G401.6 (cell line): ENCODE results near the gene SLC7A10.

Source experiments
- FAIRE-seq: peaks from 2 replicates; lab custom pipeline; 2012; peaks lifted over from hg19 to GRCh38; lab: Jason Lieb, UNC

Gene SLC7A10

DNA sequence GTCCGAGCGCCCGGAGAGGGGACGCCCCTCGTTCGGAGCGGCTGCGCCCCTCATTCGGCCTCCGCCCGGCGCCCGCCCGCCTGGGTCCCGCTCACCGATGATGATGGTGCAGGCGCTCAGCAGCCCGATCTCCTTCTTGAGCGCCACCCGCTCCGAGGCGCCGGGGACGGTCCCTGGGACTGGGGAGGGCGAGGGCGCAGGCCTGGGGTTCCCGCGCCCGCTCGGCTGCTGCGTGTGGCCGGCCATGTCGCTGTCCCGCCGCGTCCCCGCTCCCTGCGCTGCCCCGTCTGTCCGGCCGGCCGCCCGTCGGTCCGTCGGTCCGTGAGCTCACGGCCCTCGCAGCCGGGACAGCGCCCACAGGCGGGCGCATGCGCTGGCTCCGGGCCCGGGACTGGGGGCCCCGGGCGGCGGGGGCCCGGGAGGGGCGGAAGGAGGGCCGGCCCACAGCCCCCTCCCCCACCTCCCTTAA lies at the start of gene SLC7A10:
Gene SLC7A10 (minus strand): TSS at position 393 of the 469 bp plus-strand sequence. CDS start 147 bp downstream, at position 246.
- FAIRE-seq: no peak

DNA sequence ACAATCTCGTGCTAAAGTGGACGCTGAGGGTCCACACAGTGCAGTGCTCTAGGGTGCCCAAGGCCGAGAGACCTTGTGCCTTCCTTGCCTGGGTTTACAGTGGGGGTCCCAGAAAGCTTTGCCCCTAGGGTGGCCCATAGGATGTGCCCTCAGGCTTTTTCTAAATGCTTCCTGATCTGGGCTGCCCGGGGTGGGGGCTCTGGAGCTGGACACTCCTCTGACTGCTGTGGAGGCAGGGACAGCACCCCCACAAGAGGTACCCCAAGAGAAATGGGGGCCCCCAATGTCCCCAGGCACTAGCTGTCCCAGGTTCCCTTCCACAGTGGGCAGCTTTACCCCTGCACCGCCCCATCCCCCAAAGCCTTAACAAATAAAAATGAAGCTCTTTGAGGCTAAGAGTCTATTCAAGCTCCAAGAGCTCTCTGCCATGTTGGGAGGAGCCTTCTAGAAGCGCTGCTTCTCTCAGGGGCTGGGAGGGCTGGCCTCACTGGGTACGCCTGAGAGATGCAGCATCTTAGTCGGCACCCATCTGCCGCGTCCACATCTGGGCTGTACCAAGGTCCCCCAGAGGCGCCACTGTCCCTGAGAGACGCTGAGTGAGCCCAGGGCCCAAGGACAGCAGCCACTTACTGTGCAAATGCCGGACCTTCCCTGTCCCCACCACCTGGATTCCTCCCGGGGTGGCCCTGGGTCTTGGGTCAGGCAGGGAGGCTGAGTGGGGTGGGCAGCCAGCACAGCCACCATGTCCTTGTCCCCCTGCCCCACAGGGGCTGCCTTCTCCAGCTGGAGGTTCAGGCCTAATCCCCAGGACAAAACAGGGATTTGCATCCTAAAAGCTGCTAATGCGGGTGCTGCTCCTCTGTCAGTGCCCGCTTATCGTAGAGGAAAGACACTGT lies 49.3 kb upstream of the SLC7A10 start:
- no peak for FAIRE-seq

DNA sequence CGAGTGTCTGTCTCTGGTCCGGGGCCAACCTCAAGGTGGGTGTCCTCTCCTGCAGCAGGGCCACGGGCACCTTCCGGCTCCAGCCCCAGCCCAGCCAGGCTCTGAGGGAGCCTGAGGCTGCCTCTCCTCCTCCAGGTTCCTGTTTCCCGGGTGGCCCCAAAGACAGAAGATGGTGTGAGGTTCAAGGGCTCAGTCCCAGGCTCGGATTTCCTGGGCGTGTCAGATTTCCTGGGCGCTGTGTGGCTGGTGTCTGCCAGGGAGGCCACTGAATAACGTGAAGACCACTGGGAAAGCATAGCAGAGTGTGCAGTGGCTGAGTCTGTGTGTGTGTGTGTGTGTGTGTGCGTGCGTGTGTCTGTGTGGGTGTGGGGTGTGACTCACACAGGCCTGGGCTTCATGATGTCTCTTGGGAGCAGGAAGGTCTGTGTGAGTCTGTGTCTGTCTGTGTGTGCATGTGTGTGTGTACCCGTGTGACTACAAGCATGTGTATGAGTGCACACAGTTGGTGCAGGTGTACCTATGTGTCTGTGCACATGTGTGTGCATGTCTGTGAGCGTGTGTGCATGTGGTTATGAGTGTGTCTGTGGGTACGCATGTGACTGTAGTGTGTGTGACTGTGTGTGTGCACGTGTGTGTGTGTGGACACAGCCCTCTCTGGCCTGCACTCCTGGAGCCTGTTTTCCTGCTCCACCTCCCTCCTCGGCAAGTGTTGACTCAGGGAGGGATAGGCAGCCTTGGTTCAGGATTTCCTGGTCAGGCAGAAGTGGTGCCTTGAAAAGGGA lies 48.4 kb upstream of the SLC7A10 start:
- FAIRE-seq: no peak

DNA sequence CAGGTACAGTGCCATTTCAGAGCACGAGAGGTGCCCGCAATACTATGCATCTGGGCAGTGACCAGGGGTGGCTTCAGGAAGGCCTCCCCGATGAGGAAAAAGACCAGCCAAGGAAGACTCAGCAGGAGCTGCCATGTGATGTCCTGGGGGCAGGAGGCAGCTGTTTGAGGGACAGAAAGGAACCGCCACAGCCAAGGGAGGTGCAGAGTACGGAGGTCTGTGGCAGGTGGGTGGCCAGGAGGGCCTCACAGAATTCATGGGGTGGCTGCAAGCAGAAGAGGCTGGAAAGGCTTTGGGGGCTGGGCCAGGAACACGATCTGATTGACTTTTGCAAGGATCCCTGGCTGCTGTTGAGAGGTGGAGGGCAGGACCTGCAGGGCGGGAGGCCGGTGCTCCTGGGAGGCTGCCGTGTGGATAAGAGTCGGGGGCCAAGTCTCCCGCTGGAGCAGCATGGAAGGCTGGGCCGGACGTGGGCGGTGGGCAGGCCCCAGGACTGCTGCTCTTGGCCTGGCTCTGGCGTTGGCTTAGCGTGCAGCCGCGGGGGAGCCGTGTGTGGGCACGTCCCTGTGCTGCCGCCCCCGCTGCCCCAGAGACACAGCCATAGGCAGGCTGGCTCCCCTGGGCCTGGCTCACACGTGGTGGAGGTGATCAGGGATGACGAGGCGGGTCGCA lies 47.6 kb upstream of the SLC7A10 start:
- no peak for FAIRE-seq

DNA sequence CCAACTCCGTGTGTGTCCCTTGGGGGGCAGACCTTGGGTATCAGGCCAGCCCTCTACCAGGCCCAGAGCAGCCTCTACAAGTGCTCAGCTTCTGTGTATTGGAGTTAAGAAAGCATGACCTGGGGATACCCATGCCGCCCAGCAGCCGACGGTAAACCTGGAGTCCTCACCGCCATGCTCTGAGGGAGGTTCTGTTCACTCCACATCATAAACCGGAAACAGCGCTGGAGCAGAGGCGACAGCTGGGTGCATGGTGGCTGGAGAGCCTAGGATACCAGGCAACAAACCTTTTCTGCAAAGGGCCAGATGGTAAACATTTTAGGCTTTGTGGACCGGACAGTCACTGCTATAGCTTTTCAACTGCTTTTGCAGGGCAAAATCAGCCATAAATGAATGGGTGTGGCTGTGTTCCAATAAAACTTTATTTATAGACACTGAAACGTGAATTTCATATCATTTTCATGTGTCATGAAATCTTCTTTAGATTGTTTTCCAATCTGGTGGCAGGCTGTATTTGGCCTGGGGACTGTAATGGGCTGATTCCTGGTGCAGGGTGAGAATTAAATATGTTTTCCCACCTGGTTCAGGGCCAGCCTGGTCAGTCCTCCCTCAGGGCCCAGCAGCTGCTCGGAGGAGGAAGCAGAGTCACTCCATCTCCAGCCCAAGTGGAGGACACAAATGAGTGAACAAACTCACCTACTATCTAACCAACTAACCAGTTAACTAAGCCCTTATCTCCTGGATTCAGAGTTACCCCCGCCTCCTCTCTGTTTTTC lies 45.8 kb upstream of the SLC7A10 start:
- no peak for FAIRE-seq

DNA sequence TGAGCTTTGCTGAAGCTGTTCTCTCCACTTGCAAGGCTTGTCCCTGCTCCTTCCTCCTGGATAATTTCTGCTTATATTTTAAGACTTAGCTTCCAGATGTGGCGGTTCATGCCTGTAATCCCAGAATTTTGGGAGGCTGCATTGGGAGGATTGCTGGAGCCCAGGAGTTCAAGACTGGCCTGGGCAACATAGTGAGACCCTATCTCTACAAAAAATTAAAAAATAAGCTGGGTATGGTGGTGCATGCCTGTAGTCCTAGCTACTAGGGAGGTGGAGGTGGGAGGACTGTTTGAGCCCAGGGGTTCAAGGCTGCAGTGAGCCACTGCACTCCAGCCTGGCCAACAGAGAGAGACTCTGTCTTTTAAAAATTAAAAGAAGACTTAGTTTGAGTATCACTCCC lies 45.1 kb upstream of the SLC7A10 start:
- no peak for FAIRE-seq

DNA sequence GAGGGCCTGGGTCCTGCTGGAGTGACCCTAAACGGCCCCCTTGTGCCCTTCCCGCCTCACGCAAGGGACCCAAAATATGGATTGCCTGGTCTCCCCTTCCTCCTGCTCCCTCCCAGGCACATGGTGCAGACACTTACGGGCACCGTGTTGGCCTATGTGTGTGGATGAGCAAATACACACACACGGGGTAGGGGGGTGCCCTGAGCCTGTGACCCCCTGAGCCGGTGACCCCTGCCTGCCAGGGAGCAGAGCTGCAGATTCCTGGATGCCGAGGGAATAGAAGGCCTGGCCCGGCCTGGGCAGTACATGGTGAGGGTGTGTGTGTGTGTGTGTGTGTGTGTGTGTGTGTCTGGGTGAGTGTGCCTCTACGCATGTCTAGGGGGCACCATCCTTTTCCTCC lies 43.4 kb upstream of the SLC7A10 start:
- FAIRE-seq: no peak

DNA sequence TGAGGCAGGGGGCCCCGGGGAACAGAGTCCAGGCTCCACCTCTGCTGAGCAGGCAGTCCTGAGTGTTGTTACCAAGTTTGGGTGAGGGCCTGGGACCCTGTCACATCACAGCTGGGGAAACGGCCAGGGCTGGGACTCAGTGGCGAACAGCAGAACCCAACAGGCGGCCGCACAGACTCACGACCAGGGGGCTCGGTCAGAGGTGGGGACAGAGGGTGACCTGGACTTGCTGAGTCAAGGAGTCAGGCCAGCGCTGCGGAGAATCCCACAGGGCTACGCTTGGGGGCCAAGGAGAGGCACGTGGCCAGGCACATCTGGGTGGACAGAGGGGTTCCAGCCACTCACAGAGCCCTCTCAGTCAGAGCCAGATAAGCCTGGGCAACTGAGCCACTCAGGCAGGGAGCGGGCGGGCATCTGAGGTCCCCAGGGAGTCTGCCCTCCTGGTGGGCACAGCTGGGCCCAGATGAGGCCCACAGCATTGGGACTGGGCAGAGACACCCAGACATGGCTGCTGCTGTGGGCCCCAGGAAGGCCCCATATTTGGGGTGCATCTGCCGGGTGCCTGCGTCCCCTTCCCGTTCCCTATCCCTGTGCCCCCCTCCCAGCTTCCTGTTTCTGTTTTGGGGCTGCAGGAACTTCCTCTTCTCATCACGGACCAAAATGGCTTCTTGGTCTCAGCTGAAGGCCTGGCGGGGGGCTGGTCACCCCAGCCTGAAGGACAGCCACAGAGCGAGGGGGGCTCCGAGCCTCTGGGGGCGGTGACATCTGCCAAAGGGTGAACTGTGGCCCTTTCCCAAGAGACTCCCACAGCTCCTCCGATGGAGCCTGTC lies 42.7 kb upstream of the SLC7A10 start:
- FAIRE-seq: no peak

DNA sequence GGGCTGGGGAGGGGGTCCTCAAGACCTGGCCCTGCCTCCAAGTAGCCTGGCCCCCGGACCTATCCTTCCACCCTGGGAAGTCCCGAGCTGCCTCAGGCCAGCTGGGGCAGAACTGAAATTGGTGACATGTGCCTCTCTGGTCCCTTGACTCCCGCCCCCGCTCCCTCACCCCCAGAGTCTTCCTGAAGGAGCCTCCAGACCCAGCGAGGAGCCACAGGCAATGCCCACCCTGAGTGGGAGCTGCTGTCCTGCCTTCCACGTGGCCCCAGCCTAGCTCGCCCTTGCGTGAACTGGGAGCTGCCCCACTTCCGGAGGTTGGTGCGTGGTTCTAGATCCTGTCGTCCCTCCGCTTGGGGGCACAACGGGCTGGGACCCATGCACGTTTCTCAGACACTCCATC lies 42.1 kb upstream of the SLC7A10 start:
- no peak for FAIRE-seq

DNA sequence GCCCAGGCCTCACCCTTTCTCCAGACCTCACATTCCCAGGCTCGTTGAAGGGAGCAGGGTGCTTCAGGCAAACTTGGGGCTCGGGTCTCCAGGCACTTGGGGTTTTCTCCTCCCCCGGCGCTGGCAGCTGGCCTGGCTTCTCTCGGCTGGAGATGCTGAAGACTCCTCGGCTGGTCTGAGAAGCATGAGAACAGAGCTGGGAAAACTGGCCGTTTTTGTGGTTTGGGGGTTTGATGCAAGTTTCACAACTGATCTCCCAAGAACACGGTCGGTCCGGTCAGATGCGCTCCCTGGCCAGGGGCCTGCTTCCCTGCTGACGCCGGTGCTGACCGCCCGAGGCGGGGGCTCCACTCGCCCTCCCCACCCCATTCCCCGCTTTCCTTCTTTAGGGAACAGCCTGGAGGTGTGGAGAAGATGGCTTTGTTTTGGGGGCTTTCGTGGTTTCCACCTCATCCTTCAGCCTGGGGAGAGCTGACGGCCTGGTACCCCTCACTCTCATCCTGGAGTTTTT lies 41.4 kb upstream of the SLC7A10 start:
- FAIRE-seq: no peak

DNA sequence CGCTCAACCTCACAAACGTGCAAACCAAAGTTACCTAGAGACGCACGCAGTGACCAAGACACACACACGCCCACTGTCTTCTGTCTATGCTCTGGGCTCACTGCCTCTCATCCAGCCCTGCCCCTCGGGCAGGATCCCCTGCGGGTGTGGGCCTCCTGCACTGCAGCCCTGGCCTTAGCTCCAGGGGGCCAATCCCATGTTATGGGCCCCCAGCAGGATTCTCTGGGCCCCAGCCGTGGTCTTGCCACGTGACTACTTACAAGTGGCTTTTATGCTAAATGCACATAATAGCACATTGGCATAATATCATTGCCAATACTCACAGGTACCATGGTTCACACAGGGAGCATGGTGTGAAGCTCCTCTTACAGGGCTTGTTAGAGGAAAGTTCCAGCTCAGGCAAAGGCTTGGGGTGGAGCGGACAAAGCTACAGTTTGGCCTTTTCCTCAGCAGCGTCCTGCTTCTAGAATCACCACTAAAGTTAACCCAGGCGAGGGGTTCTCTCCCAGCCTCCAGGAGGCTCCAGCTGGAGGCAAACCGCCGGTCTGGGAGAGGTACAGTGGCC lies 39.3 kb upstream of the SLC7A10 start:
- FAIRE-seq: no peak

DNA sequence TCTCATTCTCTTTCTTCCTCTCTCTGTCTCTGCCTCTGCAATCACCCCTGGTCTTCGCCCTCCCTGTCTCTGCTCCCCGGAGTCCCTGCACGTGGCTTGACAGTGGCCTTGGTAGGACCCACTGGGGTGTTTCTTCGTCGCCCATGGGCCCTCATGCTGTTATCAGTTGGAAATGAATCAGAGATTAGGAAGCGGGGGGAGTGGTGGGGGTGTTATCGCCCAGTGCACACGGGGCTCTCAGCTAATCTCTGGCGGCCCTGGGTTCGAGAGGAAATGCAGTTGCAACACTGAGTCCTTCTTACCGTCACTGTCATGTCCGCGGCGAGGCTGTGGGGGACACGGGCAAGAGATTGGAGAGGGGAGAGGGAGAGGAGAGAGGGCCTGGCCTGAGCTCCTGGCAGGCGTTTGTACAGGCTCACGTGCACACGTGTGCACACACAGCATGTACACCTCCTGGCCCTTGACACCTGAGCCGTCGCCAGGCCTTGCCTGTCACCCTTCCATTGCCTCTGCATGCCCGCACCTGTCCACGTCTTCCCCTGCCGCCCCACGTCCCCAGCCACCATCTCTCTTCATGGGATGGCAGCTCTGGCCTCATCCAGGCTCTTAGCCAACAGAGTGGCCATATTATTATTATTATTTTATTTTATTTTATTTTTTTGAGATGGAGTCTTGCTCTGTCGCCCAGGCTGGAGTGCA lies 37.8 kb upstream of the SLC7A10 start:
- no peak for FAIRE-seq

DNA sequence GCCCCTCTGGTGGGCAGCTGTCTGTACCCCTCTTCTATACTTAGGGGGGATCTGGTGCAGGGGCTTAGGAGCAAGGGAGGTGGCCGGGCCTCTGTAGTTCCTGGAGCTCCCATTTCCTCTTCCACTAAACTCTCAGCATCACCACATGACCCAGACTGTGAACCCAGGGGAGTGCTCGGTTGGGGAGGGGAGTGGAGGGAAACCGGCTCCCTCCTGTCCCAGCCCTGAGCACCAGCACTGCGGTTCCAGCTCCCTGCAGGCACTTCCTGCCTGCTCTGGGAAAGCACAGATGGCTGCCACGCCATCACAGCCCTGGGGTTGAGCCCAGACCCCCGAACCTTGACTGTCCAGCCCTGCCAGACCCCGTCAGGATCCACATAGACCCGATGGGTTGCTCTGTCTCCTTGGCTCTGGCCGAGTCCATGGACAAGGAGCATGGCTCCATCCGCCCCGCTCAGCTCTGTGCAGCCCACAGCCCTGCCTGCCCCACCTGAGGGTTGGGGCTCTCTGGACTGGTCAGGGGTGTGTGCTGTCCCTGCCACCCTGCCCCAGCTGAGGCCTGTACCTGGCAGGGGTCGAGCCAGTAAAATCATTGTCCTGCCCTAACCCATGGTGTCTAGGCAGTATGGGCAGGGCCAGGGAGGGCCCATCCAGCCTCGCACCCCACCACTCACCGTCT lies 36.0 kb upstream of the SLC7A10 start:
- FAIRE-seq: no peak

DNA sequence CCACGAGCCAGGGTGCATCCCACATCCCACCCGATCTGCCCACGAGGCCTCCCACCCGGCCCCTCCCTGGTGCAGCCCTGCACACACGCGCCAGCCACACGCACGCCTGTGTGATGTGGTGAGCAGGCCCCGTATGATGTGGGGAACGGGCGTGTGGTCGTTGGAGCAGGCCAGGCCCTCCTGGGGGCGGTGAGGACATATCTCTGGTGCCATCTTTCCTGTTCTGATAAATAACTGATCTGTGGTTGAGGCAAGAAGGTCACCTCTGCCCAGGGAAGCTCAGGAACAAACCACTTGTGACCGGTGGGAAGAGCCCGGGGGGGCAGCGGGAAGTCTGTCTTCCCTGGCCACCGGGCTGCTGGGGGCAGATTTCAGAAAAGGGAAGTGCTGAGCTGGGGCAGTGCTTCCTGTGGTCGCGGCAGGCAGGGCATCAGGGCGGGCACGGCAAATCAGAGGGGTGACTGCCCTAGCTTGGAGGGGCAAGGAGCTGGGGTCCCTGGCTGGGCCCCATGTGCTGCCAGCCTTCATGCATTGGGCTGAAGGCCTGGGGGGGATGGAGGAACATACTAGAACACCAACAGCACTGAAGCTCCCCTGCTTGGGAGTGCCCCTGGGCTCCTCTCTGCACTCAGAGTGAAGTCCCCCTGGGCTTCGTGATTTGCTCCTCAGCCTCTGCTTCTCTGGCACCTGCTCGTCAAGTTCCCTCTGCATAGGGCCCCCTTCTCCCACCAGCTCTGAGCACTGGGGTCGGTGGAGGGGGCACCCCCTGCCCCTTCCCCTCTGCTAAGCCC lies 35.2 kb upstream of the SLC7A10 start:
- FAIRE-seq: no peak

DNA sequence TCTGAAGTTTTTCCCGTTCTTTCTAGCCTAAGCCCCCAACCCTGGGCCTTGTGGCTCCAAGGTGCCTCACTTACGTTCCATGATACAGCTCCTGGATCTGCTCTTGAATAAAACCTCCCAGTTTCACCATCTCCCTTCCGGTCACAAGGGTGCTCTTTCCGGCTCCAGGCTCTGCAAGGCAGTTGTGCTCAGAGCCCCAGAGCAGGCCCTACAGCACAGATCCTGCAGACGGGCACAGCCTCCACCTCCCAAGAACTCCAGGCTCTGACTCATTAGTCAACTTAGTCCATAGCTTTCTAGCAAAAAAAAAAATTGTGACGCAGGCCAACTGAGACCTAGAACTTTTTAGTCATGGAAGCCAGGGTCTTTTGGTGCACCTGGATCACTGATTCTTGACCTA lies 33.9 kb upstream of the SLC7A10 start:
- no peak for FAIRE-seq

DNA sequence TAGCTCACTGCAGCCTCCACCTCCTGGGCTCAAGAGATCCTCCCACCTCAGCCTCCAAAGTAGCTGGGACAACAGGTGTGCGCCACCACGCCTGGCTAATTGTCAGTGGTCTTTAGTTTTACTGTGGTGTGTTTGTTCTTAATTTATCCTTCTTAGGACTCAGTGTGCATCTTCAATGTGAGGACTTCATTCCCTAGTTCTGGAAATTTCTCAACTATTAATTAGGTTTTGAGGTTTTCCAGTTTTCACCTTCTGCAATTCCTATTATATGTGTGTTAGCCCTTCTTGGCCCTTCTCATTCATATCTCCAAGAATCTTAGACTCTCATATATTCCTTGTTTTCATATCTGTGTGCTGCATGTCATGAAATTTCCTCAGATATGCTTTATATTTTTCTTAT lies 32.2 kb upstream of the SLC7A10 start:
- no peak for FAIRE-seq

DNA sequence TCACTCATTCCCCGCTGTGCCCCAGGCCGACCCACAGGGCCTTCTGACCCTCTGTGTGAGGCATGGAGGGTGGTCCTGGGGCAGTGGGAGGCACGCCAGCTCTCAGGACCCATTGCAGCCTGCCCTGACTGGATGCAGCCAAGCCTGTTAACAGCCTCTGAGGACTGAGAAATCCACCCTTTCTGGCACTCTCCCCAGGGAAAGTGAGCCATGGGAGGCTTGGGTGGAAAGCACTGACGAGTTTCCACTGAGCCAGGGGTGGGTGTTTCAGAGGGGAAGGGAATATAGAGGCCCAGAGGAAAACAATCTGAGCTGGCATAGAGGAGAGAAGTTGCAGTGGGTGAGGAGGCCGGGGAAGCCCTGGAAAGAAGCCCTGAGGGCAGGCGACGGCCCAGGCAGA lies 30.6 kb upstream of the SLC7A10 start:
- FAIRE-seq: no peak

DNA sequence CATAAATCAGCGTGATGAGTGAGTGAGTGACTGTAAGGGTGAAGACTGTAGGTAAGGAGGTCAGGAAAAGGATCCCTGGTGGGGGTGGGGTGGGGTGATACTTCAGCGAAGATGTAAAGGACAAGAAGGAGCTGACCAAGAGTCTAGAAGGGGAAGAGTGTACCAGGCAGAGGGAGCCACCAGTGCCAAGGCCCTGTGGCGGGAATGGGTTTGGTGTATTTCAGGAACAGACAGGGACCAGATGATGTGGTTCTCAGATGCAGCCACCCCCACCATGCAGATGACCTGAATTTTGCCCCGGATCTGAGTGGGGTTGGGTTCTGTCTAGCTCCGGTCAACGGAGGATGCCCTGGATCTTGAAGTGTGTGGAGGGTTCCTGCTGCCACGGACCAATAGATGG lies 30.1 kb upstream of the SLC7A10 start:
- FAIRE-seq: no peak
